Measurements from ENCODE around the gene GREB1. TPM values are rescaled to one million over a fixed set of nuclear protein-coding genes. Genes with fewer than 3 reads are reported as not detected.

Gene GREB1
- total RNA-seq, 1 experiment from 2014 or later: 16.5 TPM

DNA sequence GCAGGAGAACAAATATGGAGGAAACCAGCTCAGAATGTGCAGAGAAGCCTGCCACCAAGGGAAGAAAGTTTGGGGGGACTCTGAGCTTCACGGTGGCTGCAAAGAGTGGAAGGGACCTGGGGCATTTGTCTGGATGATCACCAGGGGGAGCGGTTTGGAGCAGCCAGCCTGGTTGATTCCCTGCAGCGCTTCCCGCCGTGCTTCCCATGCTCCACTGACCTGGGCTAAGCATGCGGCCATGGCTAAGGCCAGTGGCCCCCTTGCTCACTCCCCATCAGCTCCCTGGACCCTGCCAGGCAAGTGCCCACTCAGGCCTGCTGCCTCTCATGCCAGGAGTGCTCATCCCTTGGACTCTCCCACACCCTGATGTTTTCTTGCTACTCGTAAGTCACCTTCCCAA, 109.1 kb downstream of the GREB1 start:
- H3K9ac ChIP-seq (ENCODE audit: extremely low read depth, insufficient read length, low read length): no peak overlapping the region
- no peak overlapping the region for H4K5ac ChIP-seq (ENCODE audit: insufficient read length, low read depth, low read length)
- H3K4me2 ChIP-seq (ENCODE audit: insufficient read depth, insufficient read length, low read length): no peak overlapping the region
- H4K8ac ChIP-seq (replicated peaks; ENCODE audit: insufficient read length, low read depth, low read length): no peak overlapping the region
- no peak for DNase-seq
- TF ChIP-seq, protein P1, sequence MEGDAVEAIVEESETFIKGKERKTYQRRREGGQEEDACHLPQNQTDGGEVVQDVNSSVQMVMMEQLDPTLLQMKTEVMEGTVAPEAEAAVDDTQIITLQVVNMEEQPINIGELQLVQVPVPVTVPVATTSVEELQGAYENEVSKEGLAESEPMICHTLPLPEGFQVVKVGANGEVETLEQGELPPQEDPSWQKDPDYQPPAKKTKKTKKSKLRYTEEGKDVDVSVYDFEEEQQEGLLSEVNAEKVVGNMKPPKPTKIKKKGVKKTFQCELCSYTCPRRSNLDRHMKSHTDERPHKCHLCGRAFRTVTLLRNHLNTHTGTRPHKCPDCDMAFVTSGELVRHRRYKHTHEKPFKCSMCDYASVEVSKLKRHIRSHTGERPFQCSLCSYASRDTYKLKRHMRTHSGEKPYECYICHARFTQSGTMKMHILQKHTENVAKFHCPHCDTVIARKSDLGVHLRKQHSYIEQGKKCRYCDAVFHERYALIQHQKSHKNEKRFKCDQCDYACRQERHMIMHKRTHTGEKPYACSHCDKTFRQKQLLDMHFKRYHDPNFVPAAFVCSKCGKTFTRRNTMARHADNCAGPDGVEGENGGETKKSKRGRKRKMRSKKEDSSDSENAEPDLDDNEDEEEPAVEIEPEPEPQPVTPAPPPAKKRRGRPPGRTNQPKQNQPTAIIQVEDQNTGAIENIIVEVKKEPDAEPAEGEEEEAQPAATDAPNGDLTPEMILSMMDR (conservative IDR thresholded peaks at IDR 0.05): peak; percentile 50
- no peak overlapping the region for H2BK5ac ChIP-seq (ENCODE audit: insufficient read length, low read length)
- no peak overlapping the region for H3K27ac ChIP-seq (ENCODE audit: insufficient read length, low read depth, low read length)
- no peaks in the 10 kb centered on the region for H3K4me1 ChIP-seq (ENCODE audit: insufficient read depth, low read length)
- H2AK5ac ChIP-seq (ENCODE audit: insufficient read length, low read length): no peak overlapping the region
- no peaks in the 10 kb centered on the region for H4K20me1 ChIP-seq (ENCODE audit: control insufficient read depth, insufficient read depth, insufficient read length)
- no peak overlapping the region for H3K23ac ChIP-seq (ENCODE audit: insufficient read length, low read depth, low read length)
- no peak overlapping the region for H3K18ac ChIP-seq (ENCODE audit: insufficient read length, low read depth, low read length)
- no peaks in the 10 kb centered on the region for H3K9me3 ChIP-seq (ENCODE audit: control insufficient read depth, low read depth, low read length)
- no peak overlapping the region for H4K91ac ChIP-seq (ENCODE audit: insufficient read length, low read depth, low read length)
- no peak overlapping the region for H2BK120ac ChIP-seq (ENCODE audit: low read depth, low read length, poor library complexity, severe bottlenecking)
- Mint-ChIP-seq H3K27me3 (ENCODE audit: low read depth) (no peaks in the 10 kb centered on the region), H3K36me3 (ENCODE audit: insufficient read depth in 1 of 3, low read depth in 3 of 3) (peaks cover 18 to 23% (median 18%) of the 10 kb centered on the region in 3 experiments; a peak in 6 of 7 replicates), H3K4me3 (no peak overlapping the region), H3K27ac (no peak overlapping the region), H3K9me3 (no peaks in the 10 kb centered on the region), H3K4me1 (no peaks in the 10 kb centered on the region)
- no peaks in the 10 kb centered on the region for H3K23me2 ChIP-seq (ENCODE audit: insufficient read length, low read depth, low read length, poor library complexity, severe bottlenecking)
- H3K14ac ChIP-seq (ENCODE audit: insufficient read depth, low read length): no peak overlapping the region
- no peaks in the 10 kb centered on the region for H3K79me1 ChIP-seq (ENCODE audit: insufficient read depth, low read depth, low read length, poor library complexity, severe bottlenecking)
- H2BK20ac ChIP-seq (ENCODE audit: low read depth, low read length, poor library complexity, severe bottlenecking): no peak overlapping the region
- no CpG with 5 or more reads among the region's 7 CpGs for WGBS (ENCODE audit: extremely low coverage, insufficient read length, low lambda C conversion rate)
- H2BK12ac ChIP-seq (ENCODE audit: insufficient read length, low read depth, low read length): no peak overlapping the region
- H3K79me2 ChIP-seq (ENCODE audit: insufficient read depth, low read length): no peaks in the 10 kb centered on the region
- no peak overlapping the region for H2BK15ac ChIP-seq (ENCODE audit: low read depth, low read length)
- H2AFZ ChIP-seq (ENCODE audit: low read length): no peak overlapping the region
- no peak overlapping the region for H3T11ph ChIP-seq (ENCODE audit: low read length)
- no peak overlapping the region for H3K56ac ChIP-seq (ENCODE audit: insufficient read length, low read depth, low read length)
- H3K4ac ChIP-seq (ENCODE audit: low read depth, low read length): no peak overlapping the region
- H3K27me3 ChIP-seq (ENCODE audit: insufficient read depth, low read length): no peaks in the 10 kb centered on the region
